GM12875 (cell line): ENCODE measurements around the gene HHIPL2.
"Not testable (repeated sequence)": the region's sequence is repeated elsewhere in the genome, so short reads cannot be mapped to it uniquely, and the experiment has no call there.

Source experiments
- H3K4me3 ChIP-seq: one replicate; pipeline ENCODE4 v1.5.1; 2011; ENCODE audit warnings: low read depth, low read length, control low read depth
- TF ChIP-seq, protein P1 (sequence below): IDR thresholded peaks from 2 replicates; pipeline ENCODE4 v1.5.1; 2011; ENCODE audit warnings: low read depth, mild to moderate bottlenecking, control low read depth, inconsistent platforms, low read length, moderate library complexity, borderline replicate concordance; ENCODE audit not compliant: insufficient read depth

Gene HHIPL2

DNA sequence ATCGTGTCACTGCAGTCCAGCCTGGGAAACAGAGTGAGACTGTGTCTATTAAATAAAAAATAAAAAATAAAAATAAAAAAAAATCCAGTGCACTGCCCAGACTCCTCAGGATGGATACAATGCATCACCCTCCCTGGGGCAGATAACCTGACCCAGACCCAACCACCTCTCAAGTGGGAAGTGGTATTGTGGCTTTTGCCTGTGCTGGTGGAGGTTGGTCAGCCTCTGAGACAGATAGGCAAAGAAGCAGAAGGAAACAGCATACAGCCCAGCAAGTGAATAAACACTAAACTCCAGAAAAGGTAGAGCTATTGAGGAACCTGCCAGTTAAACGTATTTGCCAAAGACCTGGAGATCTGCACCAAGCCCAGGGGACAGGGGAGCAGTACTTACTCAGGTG is 22.0 kb downstream of the HHIPL2 start:
- TF ChIP-seq, protein P1, sequence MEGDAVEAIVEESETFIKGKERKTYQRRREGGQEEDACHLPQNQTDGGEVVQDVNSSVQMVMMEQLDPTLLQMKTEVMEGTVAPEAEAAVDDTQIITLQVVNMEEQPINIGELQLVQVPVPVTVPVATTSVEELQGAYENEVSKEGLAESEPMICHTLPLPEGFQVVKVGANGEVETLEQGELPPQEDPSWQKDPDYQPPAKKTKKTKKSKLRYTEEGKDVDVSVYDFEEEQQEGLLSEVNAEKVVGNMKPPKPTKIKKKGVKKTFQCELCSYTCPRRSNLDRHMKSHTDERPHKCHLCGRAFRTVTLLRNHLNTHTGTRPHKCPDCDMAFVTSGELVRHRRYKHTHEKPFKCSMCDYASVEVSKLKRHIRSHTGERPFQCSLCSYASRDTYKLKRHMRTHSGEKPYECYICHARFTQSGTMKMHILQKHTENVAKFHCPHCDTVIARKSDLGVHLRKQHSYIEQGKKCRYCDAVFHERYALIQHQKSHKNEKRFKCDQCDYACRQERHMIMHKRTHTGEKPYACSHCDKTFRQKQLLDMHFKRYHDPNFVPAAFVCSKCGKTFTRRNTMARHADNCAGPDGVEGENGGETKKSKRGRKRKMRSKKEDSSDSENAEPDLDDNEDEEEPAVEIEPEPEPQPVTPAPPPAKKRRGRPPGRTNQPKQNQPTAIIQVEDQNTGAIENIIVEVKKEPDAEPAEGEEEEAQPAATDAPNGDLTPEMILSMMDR = no peak
- no peak overlapping the region for H3K4me3 ChIP-seq

DNA sequence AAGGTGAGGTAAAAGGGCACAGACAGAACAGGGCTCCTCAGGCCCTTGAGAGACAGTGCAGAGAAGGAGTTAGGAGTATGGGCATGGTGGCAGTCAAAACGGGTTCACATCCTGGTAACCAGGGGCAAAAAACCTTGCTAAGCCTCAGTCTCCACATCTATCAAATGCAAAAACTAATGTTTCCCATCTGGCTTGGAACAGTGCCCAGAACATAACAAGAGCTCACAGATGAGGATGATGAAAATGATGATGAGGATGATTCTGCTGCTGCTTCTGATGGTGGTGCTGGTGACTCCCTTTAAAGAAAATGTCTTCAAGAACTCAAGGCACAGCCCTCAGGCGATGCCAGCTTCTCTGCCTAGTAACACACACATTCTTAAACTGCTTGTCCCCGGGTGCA is 24.1 kb downstream of the HHIPL2 start:
- H3K4me3 ChIP-seq = no peak overlapping the region
- TF ChIP-seq, protein P1 = no peak

- TF ChIP-seq, protein P1 = no peak
- H3K4me3 ChIP-seq = no peak overlapping the region
Observed at GRCh38 chr1:222522105-222522915, 25.6 kb downstream of the HHIPL2 start.

DNA sequence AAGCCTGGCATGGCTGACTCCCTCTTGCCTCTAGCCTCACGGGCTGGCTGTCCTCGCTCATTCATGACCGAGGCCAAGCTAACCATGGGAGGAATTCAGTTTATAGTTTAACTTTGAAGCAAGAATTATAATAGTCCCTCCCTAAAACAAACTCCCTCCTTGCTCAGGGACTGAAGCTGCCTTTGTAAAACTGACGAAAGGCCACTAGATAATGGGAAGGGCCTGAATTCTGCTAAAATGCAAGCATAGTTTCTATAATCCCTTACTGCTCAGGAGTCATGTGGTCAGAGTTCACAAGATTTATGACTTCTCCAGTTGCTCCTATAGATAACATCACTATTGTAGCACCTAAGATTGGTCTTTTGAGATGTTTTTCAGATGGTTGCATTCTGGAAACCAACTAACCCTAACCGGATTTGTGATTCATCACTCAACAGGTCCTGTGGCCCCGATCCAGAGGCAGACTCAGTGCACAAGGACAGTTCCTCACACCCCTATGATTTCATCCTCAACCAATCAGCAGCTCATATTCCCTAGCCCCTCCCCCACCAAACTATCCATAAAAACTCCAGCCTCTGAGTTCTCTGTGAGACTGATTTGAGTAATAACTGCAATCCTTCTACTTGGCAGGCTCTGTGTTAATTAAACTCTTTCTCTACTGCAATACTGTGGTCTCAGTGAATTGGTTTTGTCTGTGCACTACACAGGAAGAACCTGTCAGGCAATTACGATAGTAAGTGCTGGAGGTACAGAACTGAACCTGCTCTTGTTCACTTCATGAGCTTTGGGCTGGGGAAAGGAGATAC is 26.4 kb downstream of the HHIPL2 start:
- H3K4me3 ChIP-seq = no peak overlapping the region
- TF ChIP-seq, protein P1 = no peak

- H3K4me3 ChIP-seq = not testable (repeated sequence)
Observed at GRCh38 chr1:222489496-222489895, 58.4 kb downstream of the HHIPL2 start.

- H3K4me3 ChIP-seq = not testable (repeated sequence)
Observed at GRCh38 chr1:222487774-222488173, 60.1 kb downstream of the HHIPL2 start.

- H3K4me3 ChIP-seq = not testable (repeated sequence)
Observed at GRCh38 chr1:222484005-222484404, 63.9 kb downstream of the HHIPL2 start.

DNA sequence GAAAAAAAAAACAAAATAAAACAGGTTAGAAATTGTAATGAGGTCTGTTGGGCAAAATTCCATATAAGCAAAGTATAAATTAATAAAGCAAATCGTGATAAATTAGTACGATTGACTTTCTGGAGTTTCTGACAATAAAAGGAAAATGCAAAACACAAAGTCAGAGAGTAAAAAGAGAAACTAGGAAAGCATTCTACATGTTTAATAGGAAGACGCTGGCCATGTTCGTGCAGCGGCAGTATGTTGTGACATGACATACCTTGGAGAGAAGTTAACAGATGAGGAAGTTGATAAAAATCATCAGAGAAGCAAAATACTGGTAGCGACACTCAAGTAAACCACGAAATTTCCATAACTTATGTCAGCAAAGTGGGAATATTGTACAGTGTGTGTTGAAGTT is 68.3 kb downstream of the HHIPL2 start:
- H3K4me3 ChIP-seq = not testable (repeated sequence)

- not testable (repeated sequence) for H3K4me3 ChIP-seq
Observed at GRCh38 chr1:222476436-222476835, 71.5 kb downstream of the HHIPL2 start.

- not testable (repeated sequence) for H3K4me3 ChIP-seq
Observed at GRCh38 chr1:222473717-222474116, 74.2 kb downstream of the HHIPL2 start.

DNA sequence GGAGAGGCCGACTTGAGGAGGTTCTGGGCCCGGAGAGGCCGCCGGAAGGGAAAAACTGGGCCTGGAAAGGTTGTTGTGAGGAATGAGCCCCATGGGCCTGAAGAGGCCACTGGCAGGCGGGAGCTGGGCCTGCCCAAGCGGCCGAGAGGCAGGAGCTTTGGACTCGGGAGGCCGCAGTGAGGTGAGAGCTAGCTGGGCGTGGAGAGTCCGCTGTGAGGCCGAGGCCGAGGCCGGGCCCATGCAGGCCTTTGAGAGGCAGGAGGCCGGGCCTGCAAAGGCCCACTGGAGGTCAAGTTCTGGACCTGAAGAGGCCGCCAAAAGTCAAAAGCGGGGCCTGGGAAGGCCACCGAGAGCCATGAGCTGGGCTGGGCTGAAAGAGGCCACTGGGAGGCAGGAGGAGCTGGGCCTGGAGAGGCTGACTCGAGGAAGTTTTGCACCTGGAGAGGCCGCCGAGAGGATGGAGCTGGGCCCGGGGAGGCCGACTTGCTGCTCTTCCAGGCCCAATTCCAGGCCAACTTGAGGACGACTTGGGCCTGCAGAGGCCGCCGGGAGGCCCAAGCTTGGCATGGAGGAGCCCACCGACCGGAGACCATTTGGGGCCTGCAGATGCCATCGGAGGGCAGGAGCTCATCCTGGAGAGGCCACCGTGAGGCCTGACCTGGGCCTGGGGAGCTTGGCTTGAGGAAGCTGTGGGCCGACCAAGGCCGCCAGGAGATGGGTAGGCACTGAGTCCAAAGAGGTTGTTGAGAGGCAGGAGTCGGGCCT is 74.9 kb downstream of the HHIPL2 start:
- H3K4me3 ChIP-seq = not testable (repeated sequence)
